Measurements from ENCODE around the gene NUBP1.
"Not testable (repeated sequence)": the region's sequence is repeated elsewhere in the genome, so short reads cannot be mapped to it uniquely, and the experiment has no call there.

NUBP1 gene

DNA sequence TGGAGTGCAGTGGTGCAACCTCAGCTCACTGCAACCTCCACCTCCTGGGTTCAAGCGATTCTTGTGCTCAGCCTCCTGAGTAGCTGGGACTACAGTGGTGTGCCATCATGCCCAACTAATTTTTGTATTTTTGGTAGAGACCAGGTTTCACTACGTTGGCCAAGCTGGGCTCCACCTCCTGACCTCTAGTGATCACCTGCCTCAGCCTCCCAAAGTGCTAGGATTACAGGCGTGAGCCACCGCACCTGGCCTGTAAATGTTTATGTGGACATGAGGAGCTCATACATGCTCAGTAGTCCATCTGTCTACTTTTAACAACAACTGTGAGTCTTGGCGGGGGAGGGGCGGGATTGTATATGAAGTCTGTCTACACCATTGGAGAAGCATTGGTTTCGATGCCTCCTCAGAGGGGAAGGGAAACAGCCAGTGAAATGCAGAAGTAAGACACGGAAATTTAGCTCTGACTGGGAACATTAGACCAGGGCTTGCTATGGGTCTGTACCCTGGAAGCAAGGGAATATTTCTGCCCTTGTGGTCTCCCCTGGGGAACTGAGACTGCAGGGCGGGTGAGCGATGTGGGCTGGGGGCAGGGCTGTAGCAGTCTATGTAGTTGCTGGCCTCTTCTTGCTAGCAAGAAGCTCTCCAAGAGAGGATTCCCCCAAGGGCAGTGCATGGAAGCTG lies 9.3 kb downstream of the NUBP1 start:
- DNase-seq, result peak; percentile 58

- no peak for DNase-seq
Measured at GRCh38 chr16:10753670-10754069, 10.0 kb downstream of the NUBP1 start.

- DNase-seq, result no peak
Measured at GRCh38 chr16:10754941-10755340, 11.3 kb downstream of the NUBP1 start.

GRCh38 chr16:10756574-10756973 lies 12.9 kb downstream of the NUBP1 start:
- no peak for DNase-seq

GRCh38 chr16:10760858-10761257 lies 17.2 kb downstream of the NUBP1 start:
- DNase-seq, result no peak

DNA sequence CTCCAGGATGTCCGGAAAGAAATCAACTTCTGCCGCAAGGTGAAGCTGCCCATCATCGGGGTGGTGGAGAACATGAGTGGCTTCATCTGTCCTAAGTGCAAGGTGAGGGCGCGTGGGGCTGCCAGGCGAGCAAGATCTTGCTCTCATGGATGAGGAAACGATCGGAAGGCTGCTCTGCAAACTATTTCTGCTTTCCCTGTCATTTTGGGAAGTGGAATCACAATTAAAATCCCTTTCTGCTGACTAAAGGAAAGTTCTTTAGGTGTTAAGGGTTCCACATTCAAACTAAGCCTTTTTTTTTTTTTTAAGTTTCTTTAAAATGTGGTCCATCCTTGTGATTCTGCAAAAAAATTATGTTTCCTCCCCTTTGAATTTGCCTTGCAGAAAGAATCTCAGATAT lies 17.7 kb downstream of the NUBP1 start:
- DNase-seq, result no peak

DNA sequence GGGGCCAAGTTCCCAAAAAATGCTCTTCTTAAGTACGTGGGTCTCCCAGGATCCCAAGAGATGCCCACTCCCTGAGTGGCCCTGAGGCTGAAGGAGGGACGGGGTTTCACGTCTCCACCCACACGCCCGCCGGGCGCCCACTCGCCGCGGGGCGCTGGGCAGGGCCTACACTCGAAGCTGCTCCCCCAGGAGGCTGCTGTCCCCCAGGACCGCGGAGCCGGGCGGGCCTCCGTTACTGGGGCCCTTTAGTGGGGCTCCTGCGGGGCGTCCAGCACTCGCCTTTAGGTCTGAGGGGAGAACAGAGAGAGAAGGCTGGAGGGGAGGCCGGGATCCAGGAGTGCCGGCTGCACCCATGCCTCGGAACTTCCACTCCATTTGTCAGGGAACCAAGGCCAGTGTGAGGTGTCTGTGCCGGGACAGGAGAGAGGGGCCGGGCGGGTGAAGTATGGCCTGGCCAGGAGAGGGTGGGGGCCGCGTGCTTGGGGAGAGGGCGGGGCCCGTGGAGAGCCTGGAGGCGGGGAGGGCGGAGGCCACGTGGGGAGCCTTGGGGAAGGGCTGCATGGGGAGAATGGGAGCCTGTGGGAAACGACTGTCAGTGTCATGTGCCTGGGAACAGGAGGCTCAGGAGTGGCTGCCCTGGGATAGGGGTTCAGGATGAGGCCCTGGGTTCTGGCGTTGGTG lies 18.8 kb downstream of the NUBP1 start:
- no peak for DNase-seq

GRCh38 chr16:10763456-10763855 lies 19.8 kb downstream of the NUBP1 start:
- no peak for DNase-seq

DNA sequence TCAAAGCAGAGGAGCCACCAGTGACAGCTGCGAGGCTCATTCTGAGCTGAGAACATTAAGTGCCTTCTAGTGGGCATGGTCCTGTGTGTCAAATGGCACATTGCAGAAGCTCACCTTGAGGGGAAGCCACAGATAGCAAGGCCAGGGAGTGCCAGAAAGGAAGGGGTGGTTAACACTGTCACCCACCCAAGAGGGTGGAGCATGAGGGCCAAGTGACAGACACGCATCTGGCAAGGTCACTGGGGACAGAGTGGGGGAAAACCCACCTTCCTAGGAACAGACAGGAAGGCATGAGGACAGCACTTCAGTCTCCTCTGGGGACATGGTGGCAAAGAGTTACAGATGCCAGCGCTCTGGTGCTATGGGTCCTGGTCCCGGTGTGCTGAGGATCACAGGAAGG lies 22.1 kb downstream of the NUBP1 start:
- DNase-seq, result peak; percentile 62

DNA sequence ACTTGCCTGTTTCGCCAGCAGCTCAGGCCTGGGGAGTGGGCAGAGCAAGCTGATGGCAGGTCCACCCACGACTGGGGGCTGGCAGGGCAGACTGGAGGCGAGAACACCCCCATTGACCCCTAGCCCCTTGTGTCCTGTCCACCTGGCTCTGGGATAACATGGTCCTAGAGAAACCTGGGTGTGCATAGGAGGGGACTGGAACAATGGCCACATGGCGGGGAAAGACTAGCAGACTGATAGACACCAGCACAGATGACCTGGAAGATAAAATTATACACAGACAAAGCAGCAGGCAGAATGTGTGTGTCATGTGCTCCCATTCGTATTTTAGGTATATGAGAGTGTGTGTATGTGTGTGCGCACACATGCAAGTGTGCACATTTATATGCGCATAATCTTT lies 23.5 kb downstream of the NUBP1 start:
- DNase-seq, result no peak

GRCh38 chr16:10769381-10769780 lies 25.7 kb downstream of the NUBP1 start:
- DNase-seq, result no peak

GRCh38 chr16:10770907-10771306 lies 27.3 kb downstream of the NUBP1 start:
- peak; percentile 23 for DNase-seq

DNA sequence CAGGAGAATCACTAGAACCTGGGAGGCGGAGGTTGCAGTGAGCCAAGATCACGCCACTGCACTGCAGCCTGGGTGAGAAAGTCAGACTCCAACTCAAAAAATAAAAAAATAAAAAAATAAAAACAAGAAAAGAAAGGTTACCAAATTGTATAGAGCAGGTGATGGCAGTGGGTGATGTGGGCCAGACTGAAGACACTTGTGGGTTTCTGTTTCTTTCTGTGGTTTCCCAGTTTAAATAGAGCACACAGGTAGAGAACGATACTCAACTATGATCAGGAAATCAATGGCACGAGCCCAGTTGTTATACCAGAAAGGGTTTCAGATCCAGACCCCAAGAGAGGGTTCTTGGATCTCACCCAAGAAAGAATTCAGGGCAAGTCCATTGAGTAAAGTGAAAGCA lies 32.6 kb downstream of the NUBP1 start:
- DNase-seq, result no peak

- DNase-seq, result not testable (repeated sequence)
Measured at GRCh38 chr16:10776923-10777322, 33.3 kb downstream of the NUBP1 start.

- DNase-seq, result no peak
Measured at GRCh38 chr16:10777356-10777755, 33.7 kb downstream of the NUBP1 start.

DNA sequence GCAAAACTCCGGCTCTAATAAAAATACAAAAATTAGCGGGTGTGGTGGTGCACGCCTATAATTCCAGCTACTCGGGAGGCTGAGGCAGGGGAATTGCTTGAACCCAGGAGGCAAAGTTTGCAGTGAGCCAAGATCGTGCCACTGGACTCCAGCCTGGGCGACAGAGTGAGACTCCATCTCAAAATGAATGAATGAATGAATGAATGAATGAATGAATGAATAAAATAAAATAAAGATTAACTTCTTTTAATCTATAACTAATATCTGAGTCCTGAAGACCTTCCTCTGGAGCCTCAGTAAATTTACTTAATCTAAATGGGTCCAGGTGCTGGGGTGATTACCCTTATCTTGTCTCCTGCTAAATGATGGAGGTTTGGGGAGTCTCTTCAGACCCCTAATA lies 36.3 kb downstream of the NUBP1 start:
- DNase-seq, result not testable (repeated sequence)

DNA sequence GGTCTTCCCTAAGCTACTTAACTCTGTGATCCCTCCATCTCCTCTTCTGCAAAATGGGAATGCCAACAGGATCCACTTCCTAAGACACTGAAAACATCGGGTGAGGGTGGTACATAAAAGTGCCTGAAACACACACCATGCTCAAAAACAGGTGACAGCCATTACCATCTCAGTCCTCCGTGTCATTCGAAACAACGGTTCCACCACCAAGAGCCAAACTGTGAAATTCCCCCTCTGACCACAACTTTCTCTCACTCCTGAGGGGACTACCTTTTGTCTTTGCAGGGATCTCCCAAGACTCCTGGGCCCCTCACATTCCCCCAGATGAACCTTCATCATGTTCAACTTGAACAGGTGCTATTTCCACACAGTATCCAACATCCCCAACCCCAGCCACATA lies 37.0 kb downstream of the NUBP1 start:
- no peak for DNase-seq

GRCh38 chr16:10782628-10783027 lies 39.0 kb downstream of the NUBP1 start:
- DNase-seq, result no peak

DNA sequence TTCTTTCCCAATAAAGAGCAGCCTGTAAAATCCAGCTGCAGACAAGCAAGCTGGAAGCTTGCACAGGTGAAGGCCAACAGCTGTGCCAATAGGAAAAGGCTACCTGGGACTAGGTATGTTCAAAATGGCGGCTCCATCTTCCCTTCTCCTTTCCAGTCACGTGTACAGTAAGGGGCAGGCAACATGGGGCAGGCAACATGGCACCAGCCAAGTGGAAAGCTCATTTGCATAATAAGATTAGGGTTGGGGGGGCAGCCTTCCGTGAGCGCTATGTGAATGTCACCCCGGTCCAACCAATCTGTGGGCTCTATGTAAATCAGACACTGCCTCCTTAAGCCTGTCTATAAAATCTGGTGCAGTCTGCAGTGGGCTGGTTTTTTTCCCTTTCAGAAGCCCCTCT lies 43.7 kb downstream of the NUBP1 start:
- peak; percentile 27 for DNase-seq

DNA sequence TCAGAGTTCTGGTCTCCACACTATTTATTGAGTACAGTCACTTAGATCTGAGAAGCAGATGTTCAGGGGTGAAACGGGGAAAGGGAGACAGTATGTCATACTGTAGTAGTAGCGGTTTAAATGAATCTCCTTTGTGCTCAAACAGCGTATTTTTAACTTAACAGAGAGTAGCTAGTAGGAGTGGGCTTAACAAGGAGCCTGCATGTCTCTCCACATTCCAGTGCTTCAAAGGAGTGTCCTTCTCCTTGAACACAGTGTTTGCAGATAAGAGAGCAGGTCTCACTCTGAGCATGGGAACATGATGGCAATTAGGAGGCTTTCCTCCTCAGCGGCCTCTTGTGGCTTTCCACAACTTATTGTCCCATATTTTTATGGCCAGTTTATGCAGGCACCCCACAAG lies 45.0 kb downstream of the NUBP1 start:
- not testable (repeated sequence) for DNase-seq

- no peak for DNase-seq
Measured at GRCh38 chr16:10791048-10791447, 47.4 kb downstream of the NUBP1 start.

DNA sequence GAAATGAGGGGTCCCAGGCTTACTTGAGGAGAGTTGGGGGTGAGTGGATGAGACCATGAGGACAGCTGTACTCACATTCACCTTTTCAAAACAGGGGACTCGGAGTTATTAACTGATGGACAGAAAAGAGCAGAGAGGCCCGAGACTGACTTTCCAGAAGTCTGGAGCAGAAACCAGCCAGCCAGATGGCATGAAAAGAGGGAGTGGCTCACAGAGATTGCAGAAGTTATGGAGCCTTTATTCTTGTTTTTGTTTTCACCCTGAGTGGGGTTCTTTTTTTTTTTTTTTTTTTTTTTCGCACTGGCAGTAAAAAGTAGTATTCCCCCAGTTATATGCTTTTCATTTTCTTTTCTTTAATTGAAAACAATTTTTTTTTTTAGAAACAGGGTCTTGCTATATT lies 56.1 kb downstream of the NUBP1 start:
- DNase-seq, result no peak

- no peak for DNase-seq
Measured at GRCh38 chr16:10805334-10805733, 61.7 kb downstream of the NUBP1 start.

GRCh38 chr16:10806698-10807097 lies 63.1 kb downstream of the NUBP1 start:
- peak; percentile 24 for DNase-seq

DNA sequence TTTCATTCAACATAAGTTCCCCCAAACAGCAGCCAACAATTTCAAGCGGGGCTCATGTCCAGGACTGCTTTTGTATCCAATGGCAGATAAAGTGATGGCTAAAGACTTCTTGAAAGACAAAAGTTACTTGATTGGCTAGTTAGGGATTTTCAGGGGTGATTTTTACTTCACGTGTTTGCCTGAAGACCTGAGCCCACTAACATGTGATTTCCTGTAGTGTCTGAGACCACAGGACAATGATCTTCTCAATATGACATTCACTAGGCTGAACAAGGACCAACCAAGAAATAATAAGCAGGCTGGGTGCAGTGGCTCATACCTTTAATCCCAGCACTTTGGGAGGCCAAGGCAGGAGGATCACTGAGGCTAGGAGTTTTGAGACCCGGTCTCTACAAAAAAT lies 64.6 kb downstream of the NUBP1 start:
- no peak for DNase-seq

Data from CD4-positive, alpha-beta T cell treated with Interleukin-15 for 1 hour (primary cell).